GM23338 (cell line): ENCODE results near the gene PARG. TPM values are rescaled to one million over a fixed set of nuclear protein-coding genes. Genes with fewer than 3 reads are reported as not detected.

Source experiments
- ATAC-seq: fragments of 200-7000 bp; cut with Tn5 transposase; 3 replicates; pipeline ENCODE4 v1.9.1; 2020
- DNase-seq: peaks from one replicate; pipeline ENCODE4 v3.0.0-alpha.2; 2015; ENCODE audit warnings: low spot score
- H2AFZ ChIP-seq: fragments of 200-600 bp; sonication (generic); 2 replicates; pipeline ENCODE4 v1.8.0; 2016; ENCODE audit warnings: antibody characterized with exemption, mild to moderate bottlenecking, moderate library complexity
- H3F3A ChIP-seq: fragments of 200-600 bp; sonication (generic); replicated peaks from 2 replicates; pipeline ENCODE4 v1.8.0; 2017; ENCODE audit warnings: antibody characterized with exemption, mixed run types, low read depth
- H3K27ac ChIP-seq: fragments of 200-600 bp; sonication (generic); 2 replicates; pipeline ENCODE4 v1.6.1; 2016; ENCODE audit warnings: low read depth
- H3K27me3 ChIP-seq: fragments of 200-600 bp; sonication (generic); 2 replicates; pipeline ENCODE4 v1.8.0; 2016; ENCODE audit warnings: mild to moderate bottlenecking, mixed run types, moderate library complexity; ENCODE audit not compliant: insufficient read depth
- H3K36me3 ChIP-seq: fragments of 200-600 bp; sonication (generic); 2 replicates; pipeline ENCODE4 v1.8.0; 2016; ENCODE audit warnings: mild to moderate bottlenecking; ENCODE audit not compliant: insufficient read depth
- H3K4me1 ChIP-seq: fragments of 200-600 bp; sonication (generic); 2 replicates; pipeline ENCODE4 v1.8.0; 2016; ENCODE audit warnings: mild to moderate bottlenecking, moderate library complexity; ENCODE audit not compliant: insufficient read depth
- H3K4me2 ChIP-seq: fragments of 200-600 bp; sonication (generic); 2 replicates; pipeline ENCODE4 v1.7.1; 2017; ENCODE audit warnings: mixed run types
- H3K4me3 ChIP-seq: fragments of 200-600 bp; sonication (generic); 2 replicates; pipeline ENCODE4 v1.6.1; 2016; ENCODE audit warnings: mixed run types
- H3K79me2 ChIP-seq: fragments of 200-600 bp; sonication (generic); replicated peaks from 2 replicates; pipeline ENCODE4 v1.8.0; 2017; ENCODE audit warnings: mild to moderate bottlenecking; ENCODE audit not compliant: insufficient read depth
- H3K9me2 ChIP-seq: fragments of 200-600 bp; sonication (generic); 2 replicates; pipeline ENCODE4 v1.8.0; 2017; ENCODE audit not compliant: insufficient read depth
- H4K20me1 ChIP-seq: fragments of 200-600 bp; sonication (generic); replicated peaks from 2 replicates; pipeline ENCODE4 v1.8.0; 2017; ENCODE audit warnings: mild to moderate bottlenecking; ENCODE audit not compliant: insufficient read depth
- H3K27ac Mint-ChIP-seq: 2 replicates; pipeline ENCODE4 v1.8.0; 2020; ENCODE audit warnings: inconsistent platforms, mild to moderate bottlenecking, moderate library complexity, mixed read lengths
- H3K27me3 Mint-ChIP-seq: 3 replicates; pipeline ENCODE4 v1.8.0; 2022; ENCODE audit warnings: low read depth, mild to moderate bottlenecking, moderate library complexity, mixed read lengths, inconsistent platforms; ENCODE audit not compliant: insufficient read depth, poor library complexity
- H3K36me3 Mint-ChIP-seq: 3 replicates; pipeline ENCODE4 v1.8.0; 2021; ENCODE audit warnings: low read depth, mild to moderate bottlenecking, inconsistent platforms, moderate library complexity, mixed read lengths
- H3K4me1 Mint-ChIP-seq: 3 replicates; pipeline ENCODE4 v1.8.0; 2020; ENCODE audit warnings: mild to moderate bottlenecking, inconsistent platforms, mixed read lengths
- H3K4me3 Mint-ChIP-seq: 3 replicates; pipeline ENCODE4 v1.8.0; 2021; ENCODE audit warnings: moderate library complexity, mild to moderate bottlenecking, inconsistent platforms, mixed read lengths
- H3K9me3 Mint-ChIP-seq: 3 replicates; pipeline ENCODE4 v1.8.0; 2020; ENCODE audit warnings: moderate library complexity, mild to moderate bottlenecking, inconsistent platforms, mixed read lengths
- CTCF ChIP-seq, 2 experiments: fragments of 200-600 bp in 1 of 2; sonication (generic) in 1 of 2; conservative IDR thresholded peaks; 2 replicates each; pipeline versions ENCODE4 v1.5.1 to v1.6.1; 2016 to 2017; ENCODE audit warnings: antibody characterized with exemption in 2 of 2, low read depth in 2 of 2, mild to moderate bottlenecking in 2 of 2, moderate library complexity in 1 of 2
- EZH2phosphoT487 ChIP-seq: fragments of 200-600 bp; sonication (generic); IDR thresholded peaks from one replicate; pipeline ENCODE4 v1.8.1; 2018; ENCODE audit warnings: antibody characterized with exemption; ENCODE audit not compliant: unreplicated experiment
- NANOG ChIP-seq: IDR thresholded peaks from 2 replicates; pipeline ENCODE4 v1.6.1; 2016; ENCODE audit warnings: antibody characterized with exemption, borderline replicate concordance
- POLR2AphosphoS5 ChIP-seq: IDR thresholded peaks from 2 replicates; pipeline ENCODE4 v1.6.1; 2016; ENCODE audit warnings: antibody characterized with exemption, low read depth
- REST ChIP-seq: IDR thresholded peaks from one replicate; pipeline ENCODE4 v1.6.1; 2018; ENCODE audit warnings: antibody characterized with exemption; ENCODE audit not compliant: unreplicated experiment
- ZNF114 ChIP-seq: fragments of 250-450 bp; sonication (Bioruptor Pico); IDR thresholded peaks from 2 replicates; pipeline ENCODE4 v1.5.0; 2020; ENCODE audit warnings: mild to moderate bottlenecking, moderate library complexity
- polyA plus RNA-seq: library from polyadenylated mRNA; unstranded; fragments of >200 nt; fragmentation: Nextera tagmentation; extraction: Ambion mirVana; gene quantifications from 2 replicates; pipeline ENCODE4 v1.2.1, GENCODE V29; 2016
- total RNA-seq: library from RNA; depleted of rRNA; stranded (reverse); fragments of >200 nt; shearing (Covaris generic); gene quantifications from 2 replicates; pipeline ENCODE4 v1.2.3, GENCODE V29; 2014
- TF ChIP-seq, protein P1 (sequence below): IDR thresholded peaks from 2 replicates; pipeline ENCODE4 v1.6.1; 2016; ENCODE audit warnings: antibody characterized with exemption

PARG gene
- total and polyA plus RNA-seq, 2 experiments from 2014 or later = 19.1 to 63.8 TPM

DNA sequence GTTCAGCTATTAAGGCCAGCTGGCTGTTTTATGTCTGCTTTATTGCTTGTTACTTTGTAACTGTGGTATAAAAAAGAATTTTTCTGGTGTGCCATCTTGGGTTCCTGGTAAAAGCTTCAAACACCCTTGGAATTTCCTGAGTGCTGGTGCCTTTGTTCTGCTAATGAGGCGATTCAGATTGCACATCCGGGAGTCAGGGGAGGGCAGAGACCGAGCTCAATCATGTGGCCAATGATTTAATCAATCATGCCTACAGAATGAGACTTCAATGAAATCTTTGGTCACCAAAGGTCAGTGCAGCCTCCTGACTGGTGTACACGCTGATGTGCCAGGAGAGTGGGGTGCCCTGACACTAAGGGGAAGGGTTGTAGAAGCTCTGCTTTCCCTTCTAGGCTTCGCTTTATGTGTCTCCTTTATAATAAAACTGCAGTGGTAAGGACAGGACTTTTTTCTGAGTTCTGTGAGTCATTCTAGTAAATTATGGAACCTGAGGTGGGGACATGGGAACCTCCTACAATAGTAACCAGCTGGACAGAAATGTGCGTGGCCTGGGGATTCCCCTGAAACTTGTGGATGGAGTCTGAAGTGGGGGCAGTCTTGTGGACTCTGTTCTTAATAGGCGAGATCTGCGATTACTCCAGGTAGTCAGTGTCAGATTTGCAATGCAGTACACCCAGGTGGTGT is 110.3 kb downstream of the PARG start:
- Histone ChIP-seq H2AFZ (no peak overlapping the region), H3K4me2 (peak overlapping the region; percentile 33; the same call in 1 of the 2 replicates), H3K4me1 (peaks cover 59% of the 10 kb centered on the region), H3K79me2 (no peaks in the 10 kb centered on the region), H3F3A (no peaks in the 10 kb centered on the region), H3K9me2 (no peaks in the 10 kb centered on the region), H3K36me3 (peaks cover 2% of the 10 kb centered on the region; the same call in 1 of the 2 replicates), H3K27ac (peak overlapping the region; percentile 88), H3K4me3 (no peak overlapping the region), H4K20me1 (no peaks in the 10 kb centered on the region), H3K27me3 (no peaks in the 10 kb centered on the region)
- H3K36me3 Mint-ChIP-seq = peaks cover 23% of the 10 kb centered on the region
- peaks cover 72% of the 10 kb centered on the region for H3K4me1 Mint-ChIP-seq
- peak; percentile 90 for DNase-seq
- TF ChIP-seq REST (no peak), NANOG (peak; percentile 92)
- TF ChIP-seq, protein P1, sequence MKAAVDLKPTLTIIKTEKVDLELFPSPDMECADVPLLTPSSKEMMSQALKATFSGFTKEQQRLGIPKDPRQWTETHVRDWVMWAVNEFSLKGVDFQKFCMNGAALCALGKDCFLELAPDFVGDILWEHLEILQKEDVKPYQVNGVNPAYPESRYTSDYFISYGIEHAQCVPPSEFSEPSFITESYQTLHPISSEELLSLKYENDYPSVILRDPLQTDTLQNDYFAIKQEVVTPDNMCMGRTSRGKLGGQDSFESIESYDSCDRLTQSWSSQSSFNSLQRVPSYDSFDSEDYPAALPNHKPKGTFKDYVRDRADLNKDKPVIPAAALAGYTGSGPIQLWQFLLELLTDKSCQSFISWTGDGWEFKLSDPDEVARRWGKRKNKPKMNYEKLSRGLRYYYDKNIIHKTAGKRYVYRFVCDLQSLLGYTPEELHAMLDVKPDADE = peak; percentile 53; the same call in 1 of the 2 replicates
- H3K4me3 Mint-ChIP-seq = peak overlapping the region; percentile 57
- peak; percentile 89 for ATAC-seq
- no peaks in the 10 kb centered on the region for H3K9me3 Mint-ChIP-seq
- H3K27me3 Mint-ChIP-seq = no peaks in the 10 kb centered on the region
- H3K27ac Mint-ChIP-seq = peak overlapping the region; percentile 99

DNA sequence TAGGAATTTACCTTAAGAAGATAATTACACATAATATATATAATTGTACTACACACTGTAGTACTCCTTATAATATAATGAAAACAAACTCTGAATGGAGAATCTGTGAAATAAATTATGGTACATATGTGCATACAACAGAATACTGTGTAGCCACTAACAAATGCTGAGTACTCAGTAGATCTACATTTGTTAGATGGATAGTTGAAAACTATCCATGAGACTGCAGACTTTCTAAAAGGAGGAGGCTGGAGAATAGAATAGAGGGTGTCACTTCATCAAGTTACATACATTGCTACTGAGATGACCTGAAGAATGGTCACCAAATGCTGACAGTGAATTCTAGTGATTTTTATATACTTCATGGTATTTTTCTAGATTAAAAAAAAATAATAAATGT is 111.0 kb downstream of the PARG start:
- Histone ChIP-seq H4K20me1 (no peaks in the 10 kb centered on the region), H3K4me1 (peaks cover 59% of the 10 kb centered on the region), H3F3A (no peaks in the 10 kb centered on the region), H3K4me3 (no peak overlapping the region), H3K27me3 (no peaks in the 10 kb centered on the region), H3K27ac (peak overlapping the region; percentile 88), H3K4me2 (peak overlapping the region; percentile 50), H3K9me2 (no peaks in the 10 kb centered on the region), H3K36me3 (peaks cover 4% of the 10 kb centered on the region; the same call in 1 of the 2 replicates), H2AFZ (no peak overlapping the region), H3K79me2 (no peaks in the 10 kb centered on the region)
- DNase-seq = peak; percentile 16
- peaks cover 30% of the 10 kb centered on the region for H3K36me3 Mint-ChIP-seq
- no peak for TF ChIP-seq ZNF114 (CRISPR knock-in tag)
- no peak for TF ChIP-seq REST
- no peak for TF ChIP-seq POLR2AphosphoS5
- no peak for TF ChIP-seq EZH2phosphoT487
- TF ChIP-seq, protein P1 = no peak
- no peak for TF ChIP-seq NANOG
- no peak for TF ChIP-seq CTCF (conservative IDR thresholded peaks at IDR 0.05; ENCODE audit: low read depth in 2 of 2)
- peak; percentile 21; the same call in 2 of the 3 replicates for ATAC-seq
- H3K4me3 Mint-ChIP-seq = peak overlapping the region; percentile 32; the same call in 1 of the 3 replicates
- H3K27me3 Mint-ChIP-seq = no peaks in the 10 kb centered on the region
- peak overlapping the region; percentile 98 for H3K27ac Mint-ChIP-seq
- peaks cover 72% of the 10 kb centered on the region for H3K4me1 Mint-ChIP-seq
- H3K9me3 Mint-ChIP-seq = no peaks in the 10 kb centered on the region
